ENCODE results near the gene CLPTM1.
"Not testable (repeated sequence)": the region's sequence is repeated elsewhere in the genome, so short reads cannot be mapped to it uniquely, and the experiment has no call there.

DNA sequence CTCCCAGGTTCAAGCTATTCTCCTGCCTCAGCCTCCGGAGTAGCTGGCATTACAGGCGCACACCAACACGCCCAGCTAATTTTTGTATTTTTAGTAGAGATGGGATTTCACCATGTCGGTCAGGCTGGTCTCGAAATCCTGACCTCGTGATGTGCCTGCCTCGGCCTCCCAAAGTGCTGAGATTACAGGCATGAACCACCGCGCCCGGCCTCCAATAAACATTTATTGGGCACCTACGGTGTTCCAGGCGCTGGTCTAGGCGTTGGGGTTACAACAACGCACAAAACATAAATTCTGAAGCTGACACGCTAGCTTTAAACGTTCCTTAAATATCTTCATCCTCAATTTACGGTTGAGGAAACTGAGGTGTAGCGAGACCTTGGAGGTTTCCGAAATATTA, 45.5 kb downstream of the CLPTM1 start:
- TF ChIP-seq EZH2 (IDR thresholded peaks at IDR 0.05); POLR2AphosphoS5 (IDR thresholded peaks at IDR 0.05; ENCODE audit: borderline replicate concordance, low read depth, low read length); FOXP2 (optimal IDR thresholded peaks at IDR 0.05; ENCODE audit: control extremely low read depth, extremely low read length, insufficient read depth): not testable (repeated sequence)
